Endothelial cell of umbilical vein (primary cell): ENCODE results near the gene RAPGEF3. TPM values are rescaled to one million over a fixed set of nuclear protein-coding genes. Genes with fewer than 3 reads are reported as not detected.

Experiments
- BruUV-seq: library from RNA; stranded (reverse); fragments of 400-500 nt; replicated peaks from 2 replicates; lab custom pipeline; 2021; lab: Mats Ljungman, UMichigan
- CTCF ChIA-PET: fragments of 300-600, 350-600 bp; sonication (Branson Sonifier 250); formaldehyde crosslinking; loops from one replicate; lab custom pipeline; 2021; ENCODE audit warnings: antibody characterized with exemption, inconsistent platforms; lab: Charles Lee
- POLR2A ChIA-PET: fragments of 300-600, 350-600 bp; sonication (Branson Sonifier 250); formaldehyde crosslinking; loops from one replicate; lab custom pipeline; 2021; ENCODE audit warnings: antibody characterized with exemption, inconsistent platforms; lab: Charles Lee
- DNase-seq: peaks from one replicate; pipeline ENCODE4 v3.0.0-alpha.2; 2011; ENCODE audit warnings: low read depth, low spot score
- FAIRE-seq: peaks from 2 replicates; lab custom pipeline; 2011; peaks lifted over from hg19 to GRCh38; lab: Jason Lieb, UNC
- H2AFZ ChIP-seq: 2 replicates; pipeline ENCODE4 v1.6.0; 2012; ENCODE audit warnings: low read depth, low read length, control low read depth, inconsistent platforms
- H3K27ac ChIP-seq: 2 replicates; pipeline ENCODE4 v1.5.1; 2011; ENCODE audit warnings: low read depth, mild to moderate bottlenecking, control low read depth, low read length, moderate library complexity; ENCODE audit not compliant: insufficient read depth
- H3K27me3 ChIP-seq, 2 experiments: 2 replicates each; pipeline versions ENCODE4 v1.6.0 to v1.6.1; 2011; ENCODE audit warnings: low read length in 2 of 2, mixed read lengths in 1 of 2; ENCODE audit not compliant: control insufficient read depth in 2 of 2, insufficient read depth in 2 of 2
- H3K36me3 ChIP-seq, 2 experiments: 2 replicates in 1 of 2; 3 replicates in 1 of 2; pipeline ENCODE4 v1.5.1; 2011; ENCODE audit warnings: low read length in 2 of 2, mild to moderate bottlenecking in 1 of 2, moderate library complexity in 1 of 2; ENCODE audit not compliant: control insufficient read depth in 2 of 2, insufficient read depth in 2 of 2; ENCODE audit errors: extremely low read depth in 1 of 2
- H3K4me1 ChIP-seq: 3 replicates; pipeline ENCODE4 v1.5.1; 2011; ENCODE audit warnings: mild to moderate bottlenecking, low read length; ENCODE audit not compliant: control insufficient read depth, insufficient read depth; ENCODE audit errors: extremely low read depth
- H3K4me2 ChIP-seq: 2 replicates; pipeline ENCODE4 v1.6.1; 2011; ENCODE audit warnings: low read length, control low read depth, mixed read lengths; ENCODE audit not compliant: insufficient read depth
- H3K4me3 ChIP-seq, 3 experiments: fragments of 200-600 bp in 1 of 3; sonication (generic), shearing (Covaris generic) in 1 of 3; replicated peaks in 1 of 3; 2 replicates each; pipeline ENCODE4 v1.5.1; 2011 to 2016; ENCODE audit warnings: control low read depth in 3 of 3, low read length in 3 of 3, mild to moderate bottlenecking in 2 of 3, inconsistent platforms in 1 of 3, low read depth in 1 of 3, moderate library complexity in 1 of 3; ENCODE audit not compliant: insufficient read depth in 1 of 3
- H3K79me2 ChIP-seq: 2 replicates; pipeline ENCODE4 v1.6.0; 2012; ENCODE audit warnings: low read length, inconsistent platforms; ENCODE audit not compliant: control insufficient read depth, insufficient read depth
- H3K9ac ChIP-seq: replicated peaks from 2 replicates; pipeline ENCODE3; 2011; ENCODE audit warnings: low read length, control low read depth; ENCODE audit not compliant: insufficient read depth; ENCODE audit errors: extremely low read depth
- H3K9me1 ChIP-seq: replicated peaks from 3 replicates; pipeline ENCODE4 v1.6.0; 2011; ENCODE audit warnings: mild to moderate bottlenecking, low read length; ENCODE audit not compliant: control insufficient read depth, insufficient read depth; ENCODE audit errors: extremely low read depth
- H3K9me3 ChIP-seq: replicated peaks from 2 replicates; pipeline ENCODE4 v1.5.1; 2012; ENCODE audit warnings: low read length, inconsistent platforms; ENCODE audit not compliant: control insufficient read depth, insufficient read depth
- H4K20me1 ChIP-seq: replicated peaks from 2 replicates; pipeline ENCODE3; 2011; ENCODE audit warnings: mild to moderate bottlenecking, low read length; ENCODE audit not compliant: control insufficient read depth, insufficient read depth; ENCODE audit errors: extremely low read depth
- EZH2 ChIP-seq: IDR thresholded peaks from 2 replicates; pipeline ENCODE4 v1.6.1; 2012; ENCODE audit warnings: borderline replicate concordance, low read depth, mild to moderate bottlenecking, moderate library complexity, low read length, inconsistent platforms; ENCODE audit not compliant: severe bottlenecking
- FOS ChIP-seq: IDR thresholded peaks from 2 replicates; pipeline ENCODE4 v1.6.1; 2011; ENCODE audit warnings: mild to moderate bottlenecking, low read length, moderate library complexity, borderline replicate concordance; ENCODE audit not compliant: insufficient read depth
- GATA2 ChIP-seq: IDR thresholded peaks from 2 replicates; pipeline ENCODE4 v1.7.0; 2011; ENCODE audit warnings: low read depth, mild to moderate bottlenecking, moderate library complexity, mixed read lengths, low read length; ENCODE audit not compliant: insufficient read length, insufficient read depth
- JUN ChIP-seq: IDR thresholded peaks from 2 replicates; pipeline ENCODE4 v1.6.1; 2011; ENCODE audit warnings: borderline replicate concordance, low read depth; ENCODE audit not compliant: insufficient read length, insufficient read depth
- MYC ChIP-seq: IDR thresholded peaks from one replicate; pipeline ENCODE4 v1.6.1; 2011; ENCODE audit warnings: mild to moderate bottlenecking, low read depth, low read length
- POLR2A ChIP-seq: IDR thresholded peaks from 2 replicates; pipeline ENCODE4 v1.6.1; 2012; ENCODE audit warnings: low read depth, mild to moderate bottlenecking, control low read depth, low read length
- POLR2AphosphoS5 ChIP-seq: IDR thresholded peaks from 2 replicates; pipeline ENCODE4 v1.6.1; 2012; ENCODE audit warnings: low read depth, mild to moderate bottlenecking, control low read depth, low read length, moderate library complexity; ENCODE audit not compliant: insufficient read depth
- dilution Hi-C: fragments of 300-500 bp; cut with MboI; formaldehyde crosslinking; loops from one replicate; pipeline ENCODE4 v1.15.0; 2019; ENCODE audit warnings: low sequenced_read_pairs; ENCODE audit not compliant: extremely low pct_ligation_motif_present
- intact Hi-C: fragments of 100-400 bp; cut with micrococcal nuclease; formaldehyde crosslinking; loops from one replicate; pipeline ENCODE4 v1.10.0; 2022
- polyA plus RNA-seq, 4 experiments: library from polyadenylated mRNA; depleted of rRNA in 3 of 4; stranded (reverse) in 3 of 4; unstranded in 1 of 4; fragments of >200 nt; gene quantifications; 2 replicates each; pipeline versions ENCODE4 v1.2.1 to v1.2.3, GENCODE V29; 2011 to 2012; ENCODE audit warnings: missing spikeins in 1 of 4
- total RNA-seq: library from RNA; stranded (reverse); gene quantifications from 2 replicates; pipeline ENCODE4 v1.2.3, GENCODE V29; 2021
- TF ChIP-seq, protein P1 (sequence below): IDR thresholded peaks from 2 replicates; pipeline ENCODE4 v1.6.1; 2011; ENCODE audit not compliant: insufficient read depth, insufficient read length
- TF ChIP-seq, protein P2 (sequence below), 2 donors: IDR thresholded peaks; 1 replicate in 1 of 2; 2 replicates in 1 of 2; pipeline ENCODE4 v1.5.1; 2011; ENCODE audit warnings: low read length in 2 of 2, mild to moderate bottlenecking in 2 of 2, moderate library complexity in 2 of 2, control low read depth in 1 of 2, inconsistent platforms in 1 of 2, low read depth in 1 of 2; ENCODE audit not compliant: insufficient read depth in 1 of 2; ENCODE audit errors: extremely low read depth in 1 of 2

Gene RAPGEF3
- total and polyA plus RNA-seq, 2 donors (not counting 3 experiments of a cell fraction or from before 2014, with no cell fraction given) = 34.5 to 55.1 TPM

- H3K27me3 ChIP-seq = no peaks in the 10 kb centered on the region
- H3K36me3 ChIP-seq = no peaks in the 10 kb centered on the region
- H3K9ac ChIP-seq = no peak overlapping the region
- BruUV-seq = no TSS peak
- H2AFZ ChIP-seq = no peak overlapping the region
- dilution Hi-C loops (no loop called here), intact Hi-C loops (loop anchor here (10.0 kb wide), 1 partner anchor 443 kb away; the partner anchor contains the start of gene ASB8)
- no peaks in the 10 kb centered on the region for H3K79me2 ChIP-seq
- no peaks in the 10 kb centered on the region for H3K9me3 ChIP-seq
- peaks cover under 1% of the 10 kb centered on the region for H3K4me1 ChIP-seq
- no peak overlapping the region for H3K4me3 ChIP-seq
- H3K4me2 ChIP-seq = no peak overlapping the region
- no peak for FAIRE-seq
- no peaks in the 10 kb centered on the region for H3K9me1 ChIP-seq
- POLR2A ChIA-PET = no interaction called here
- no peak for DNase-seq
- H4K20me1 ChIP-seq = no peaks in the 10 kb centered on the region
- TF ChIP-seq, protein P1, sequence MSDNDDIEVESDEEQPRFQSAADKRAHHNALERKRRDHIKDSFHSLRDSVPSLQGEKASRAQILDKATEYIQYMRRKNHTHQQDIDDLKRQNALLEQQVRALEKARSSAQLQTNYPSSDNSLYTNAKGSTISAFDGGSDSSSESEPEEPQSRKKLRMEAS = no peak
- TF ChIP-seq EZH2 = no peak
- no peak for TF ChIP-seq POLR2AphosphoS5
- no peak for TF ChIP-seq JUN
- no peak for TF ChIP-seq POLR2A
- TF ChIP-seq FOS = no peak
- TF ChIP-seq GATA2 = no peak
- TF ChIP-seq, protein P2, sequence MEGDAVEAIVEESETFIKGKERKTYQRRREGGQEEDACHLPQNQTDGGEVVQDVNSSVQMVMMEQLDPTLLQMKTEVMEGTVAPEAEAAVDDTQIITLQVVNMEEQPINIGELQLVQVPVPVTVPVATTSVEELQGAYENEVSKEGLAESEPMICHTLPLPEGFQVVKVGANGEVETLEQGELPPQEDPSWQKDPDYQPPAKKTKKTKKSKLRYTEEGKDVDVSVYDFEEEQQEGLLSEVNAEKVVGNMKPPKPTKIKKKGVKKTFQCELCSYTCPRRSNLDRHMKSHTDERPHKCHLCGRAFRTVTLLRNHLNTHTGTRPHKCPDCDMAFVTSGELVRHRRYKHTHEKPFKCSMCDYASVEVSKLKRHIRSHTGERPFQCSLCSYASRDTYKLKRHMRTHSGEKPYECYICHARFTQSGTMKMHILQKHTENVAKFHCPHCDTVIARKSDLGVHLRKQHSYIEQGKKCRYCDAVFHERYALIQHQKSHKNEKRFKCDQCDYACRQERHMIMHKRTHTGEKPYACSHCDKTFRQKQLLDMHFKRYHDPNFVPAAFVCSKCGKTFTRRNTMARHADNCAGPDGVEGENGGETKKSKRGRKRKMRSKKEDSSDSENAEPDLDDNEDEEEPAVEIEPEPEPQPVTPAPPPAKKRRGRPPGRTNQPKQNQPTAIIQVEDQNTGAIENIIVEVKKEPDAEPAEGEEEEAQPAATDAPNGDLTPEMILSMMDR (IDR thresholded peaks at IDR 0.05; ENCODE audit: extremely low read depth in 1 of 2, insufficient read depth in 1 of 2, low read depth in 1 of 2, low read length in 2 of 2) = no peak
- no peak for TF ChIP-seq MYC
- CTCF ChIA-PET = interaction anchor here (1.2 to 11.5 kb wide), 4 partner anchors 56 to 128 kb away, joined by 4 to 172 read pairs (median 108); partner anchors contain the start of gene SLC48A1
- H3K27ac ChIP-seq = no peak overlapping the region
These were observed 47.2 kb downstream of the RAPGEF3 start for GRCh38 chr12:47711448-47711847.
